Neural crest cell (in vitro differentiated cells): Measurements from ENCODE around the gene ZMIZ1. TPM values are rescaled to one million over a fixed set of nuclear protein-coding genes. Genes with fewer than 3 reads are reported as not detected.

Experiments used
- DNase-seq: peaks from one replicate; pipeline ENCODE4 v3.0.0; 2021; ENCODE audit warnings: low read depth, mixed read lengths, low spot score
- H3K27ac Mint-ChIP-seq: one replicate; pipeline ENCODE4 v1.8.0; 2021; ENCODE audit warnings: mild to moderate bottlenecking, mixed read lengths; ENCODE audit not compliant: unreplicated experiment
- H3K27me3 Mint-ChIP-seq: 2 replicates; pipeline ENCODE4 v1.8.0; 2021; ENCODE audit warnings: low read depth, mild to moderate bottlenecking, mixed read lengths
- H3K36me3 Mint-ChIP-seq: 2 replicates; pipeline ENCODE4 v1.8.0; 2021; ENCODE audit warnings: low read depth, mild to moderate bottlenecking, mixed read lengths
- H3K4me1 Mint-ChIP-seq: 2 replicates; pipeline ENCODE4 v1.8.0; 2021; ENCODE audit warnings: mixed read lengths
- H3K4me3 Mint-ChIP-seq: one replicate; pipeline ENCODE4 v1.8.0; 2021; ENCODE audit warnings: mild to moderate bottlenecking, mixed read lengths
- H3K9me3 Mint-ChIP-seq: 2 replicates; pipeline ENCODE4 v1.8.0; 2021; ENCODE audit warnings: mixed read lengths
- CTCF ChIP-seq: fragments of 200-600 bp; sonication (generic); conservative IDR thresholded peaks from 2 replicates; pipeline ENCODE4 v1.5.0; 2021; ENCODE audit warnings: antibody characterized with exemption, mild to moderate bottlenecking
- total RNA-seq: library from RNA; stranded (reverse); gene quantifications from 2 replicates; pipeline ENCODE4 v1.2.1, GENCODE V29; 2021

The ZMIZ1 gene
- total RNA-seq, 1 donor from 2014 or later, result 92.0 TPM

GRCh38 chr10:79322616-79323543 is 254.1 kb downstream of the ZMIZ1 start:
- peaks cover 11% of the 10 kb centered on the region for H3K27me3 Mint-ChIP-seq
- DNase-seq, result no peak
- no peak for TF ChIP-seq CTCF

DNA sequence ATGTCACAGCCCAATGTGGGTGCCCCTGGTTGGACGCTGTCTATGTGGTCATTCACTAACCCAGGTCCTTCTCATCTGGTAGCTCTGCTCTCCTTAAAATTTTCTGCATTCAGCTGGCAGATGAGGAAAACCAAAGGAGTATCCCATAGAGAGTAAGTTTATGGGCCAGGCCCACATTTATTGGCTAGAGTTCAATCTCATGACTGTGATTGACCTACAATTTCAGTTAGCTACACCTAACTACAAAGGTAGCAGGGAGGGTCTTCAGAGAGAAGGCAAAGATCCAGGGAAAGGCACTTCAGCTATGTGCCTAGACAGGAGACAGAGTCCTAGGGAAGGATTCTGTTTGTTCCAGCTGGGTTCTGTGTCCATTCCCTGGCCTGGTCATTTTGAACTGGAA is 254.8 kb downstream of the ZMIZ1 start:
- Mint-ChIP-seq H3K36me3 (peaks cover 9% of the 10 kb centered on the region), H3K27me3 (peaks cover 7% of the 10 kb centered on the region), H3K27ac (no peak overlapping the region), H3K4me3 (no peak overlapping the region), H3K9me3 (peaks cover 7% of the 10 kb centered on the region), H3K4me1 (peaks cover 17% of the 10 kb centered on the region)
- DNase-seq, result no peak
- no peak for TF ChIP-seq CTCF

More at GRCh38 chr10:79322616-79323543, 254.1 kb downstream of the ZMIZ1 start:
- peaks cover 9% of the 10 kb centered on the region for H3K36me3 Mint-ChIP-seq
- peaks cover 24% of the 10 kb centered on the region for H3K4me1 Mint-ChIP-seq
- H3K4me3 Mint-ChIP-seq, result no peak overlapping the region
- H3K27ac Mint-ChIP-seq, result no peak overlapping the region
- H3K9me3 Mint-ChIP-seq, result peaks cover 7% of the 10 kb centered on the region

DNA sequence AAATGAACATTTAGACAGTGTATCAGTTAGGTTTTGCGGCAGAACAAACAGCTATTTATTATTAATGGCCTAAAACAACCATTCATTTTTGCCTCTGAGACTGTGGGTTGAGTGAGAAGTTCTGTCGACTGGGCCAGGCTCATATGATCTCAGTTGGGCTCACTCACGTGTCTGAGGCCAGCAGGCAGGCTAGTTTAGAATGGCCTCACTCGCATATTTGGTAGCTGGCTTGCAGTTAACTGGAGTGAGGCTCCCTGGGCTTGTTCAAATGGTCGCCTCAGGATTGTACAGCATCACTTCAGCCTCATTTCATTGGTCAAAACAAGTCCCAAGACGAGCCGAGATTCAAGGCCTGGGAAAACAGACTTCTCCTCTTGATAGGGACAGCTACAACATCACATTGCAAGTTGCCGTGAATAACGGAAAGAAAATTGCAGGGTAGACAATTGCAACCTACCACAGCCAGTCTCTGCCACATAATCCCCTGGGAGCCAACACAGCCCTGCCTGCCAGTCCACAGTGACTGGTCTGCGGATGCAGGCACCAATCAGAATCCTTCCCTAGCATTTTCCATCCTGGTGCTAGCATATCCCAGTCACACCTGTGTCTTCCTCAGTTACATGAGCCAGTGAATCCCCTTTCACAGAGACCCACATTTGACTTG is 255.4 kb downstream of the ZMIZ1 start:
- H3K27ac Mint-ChIP-seq, result no peak overlapping the region
- peaks cover 2% of the 10 kb centered on the region for H3K27me3 Mint-ChIP-seq
- H3K4me3 Mint-ChIP-seq, result no peak overlapping the region
- peaks cover 4% of the 10 kb centered on the region for H3K9me3 Mint-ChIP-seq
- no peak for DNase-seq
- peaks cover 3% of the 10 kb centered on the region for H3K36me3 Mint-ChIP-seq
- TF ChIP-seq CTCF, result no peak
- H3K4me1 Mint-ChIP-seq, result peaks cover 11% of the 10 kb centered on the region

GRCh38 chr10:79326361-79327089 is 257.8 kb downstream of the ZMIZ1 start:
- H3K27me3 Mint-ChIP-seq, result no peaks in the 10 kb centered on the region
- H3K4me3 Mint-ChIP-seq, result no peak overlapping the region
- peaks cover 11% of the 10 kb centered on the region for H3K4me1 Mint-ChIP-seq
- no peak overlapping the region for H3K27ac Mint-ChIP-seq
- no peak for TF ChIP-seq CTCF
- H3K36me3 Mint-ChIP-seq, result no peaks in the 10 kb centered on the region
- H3K9me3 Mint-ChIP-seq, result no peaks in the 10 kb centered on the region
- DNase-seq, result no peak

DNA sequence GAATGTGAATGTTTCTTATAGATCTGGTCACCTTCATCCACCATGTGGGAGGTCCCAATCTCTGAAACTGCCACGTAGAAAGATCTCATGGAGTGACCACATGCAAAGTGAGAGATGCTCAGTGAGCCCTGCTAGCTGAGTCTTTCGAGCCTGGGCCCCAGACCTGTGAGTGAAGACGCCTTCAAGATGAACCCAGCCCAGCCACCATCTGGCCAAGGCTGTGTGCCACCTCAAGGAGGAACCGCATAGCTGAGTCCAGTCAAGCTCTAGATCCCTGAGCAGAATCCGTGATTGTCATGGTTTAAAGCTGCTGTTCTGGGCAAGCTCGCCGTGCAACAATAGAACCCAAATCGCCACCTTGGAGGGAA is 258.3 kb downstream of the ZMIZ1 start:
- TF ChIP-seq CTCF, result no peak
- Mint-ChIP-seq H3K9me3 (peaks cover 2% of the 10 kb centered on the region), H3K4me3 (no peak overlapping the region), H3K27me3 (no peaks in the 10 kb centered on the region), H3K27ac (no peak overlapping the region), H3K36me3 (no peaks in the 10 kb centered on the region), H3K4me1 (peaks cover 11% of the 10 kb centered on the region)
- DNase-seq, result no peak
